HG02981 (cell line): ENCODE results near the gene AOPEP.
A peak's percentile ranks its signal among the peaks of the same experiment; 100 is the strongest.
"Not testable (repeated sequence)": the region's sequence is repeated elsewhere in the genome, so short reads cannot be mapped to it uniquely, and the experiment has no call there.

ENCODE experiments used
- ATAC-seq: cut with Tn5 transposase; IDR thresholded peaks from one replicate; pipeline ENCODE4 v1.9.1; 2021; ENCODE audit warnings: mild to moderate bottlenecking, moderate library complexity; ENCODE audit not compliant: unreplicated experiment

The AOPEP gene

GRCh38 chr9:94840738-94841137 is 114.2 kb downstream of the AOPEP start:
- ATAC-seq: no peak

- no peak for ATAC-seq
These were observed 116.6 kb downstream of the AOPEP start for GRCh38 chr9:94843134-94843533.

GRCh38 chr9:94846739-94847138 is 120.2 kb downstream of the AOPEP start:
- ATAC-seq: no peak

- ATAC-seq: no peak
These were observed 121.0 kb downstream of the AOPEP start for GRCh38 chr9:94847486-94847885.

GRCh38 chr9:94848791-94849190 is 122.3 kb downstream of the AOPEP start:
- ATAC-seq: not testable (repeated sequence)

GRCh38 chr9:94850540-94851434 is 124.3 kb downstream of the AOPEP start:
- no peak for ATAC-seq

- ATAC-seq: no peak
These were observed 125.0 kb downstream of the AOPEP start for GRCh38 chr9:94851467-94851866.

GRCh38 chr9:94851892-94852291 is 125.4 kb downstream of the AOPEP start:
- ATAC-seq: no peak

GRCh38 chr9:94852373-94852772 is 125.9 kb downstream of the AOPEP start:
- ATAC-seq: no peak

GRCh38 chr9:94853887-94854286 is 127.4 kb downstream of the AOPEP start:
- ATAC-seq: no peak

GRCh38 chr9:94855903-94856302 is 129.4 kb downstream of the AOPEP start:
- ATAC-seq: no peak

- no peak for ATAC-seq
These were observed 131.3 kb downstream of the AOPEP start for GRCh38 chr9:94857791-94858190.

GRCh38 chr9:94859226-94859625 is 132.7 kb downstream of the AOPEP start:
- ATAC-seq: no peak

- no peak for ATAC-seq
These were observed 133.4 kb downstream of the AOPEP start for GRCh38 chr9:94859891-94860290.

GRCh38 chr9:94860678-94861588 is 134.4 kb downstream of the AOPEP start:
- ATAC-seq: peak; percentile 89

GRCh38 chr9:94861589-94862272 is 135.2 kb downstream of the AOPEP start:
- ATAC-seq: no peak

GRCh38 chr9:94864196-94864595 is 137.7 kb downstream of the AOPEP start:
- no peak for ATAC-seq

GRCh38 chr9:94864862-94865509 is 138.5 kb downstream of the AOPEP start:
- no peak for ATAC-seq

GRCh38 chr9:94865582-94866452 is 139.3 kb downstream of the AOPEP start:
- no peak for ATAC-seq

GRCh38 chr9:94866770-94867169 is 140.3 kb downstream of the AOPEP start:
- ATAC-seq: no peak
